Caco-2 (cell line): ENCODE data around the gene SERPINE1. TPM values are rescaled to one million over a fixed set of nuclear protein-coding genes. Genes with fewer than 3 reads are reported as not detected.
A peak's percentile ranks its signal among the peaks of the same experiment; 100 is the strongest.

Experiments used
- BruUV-seq: library from RNA; stranded (reverse); fragments of 400-500 nt; replicated peaks from 2 replicates; lab custom pipeline; 2021; lab: Mats Ljungman, UMichigan
- CTCF ChIA-PET: fragments of 300-600 bp; sonication (Branson Sonifier 250); formaldehyde crosslinking; loops from one replicate; lab custom pipeline; 2022; ENCODE audit warnings: antibody characterized with exemption; lab: Charles Lee
- POLR2A ChIA-PET: fragments of 300-600 bp; sonication (Branson Sonifier 250); formaldehyde crosslinking; loops from one replicate; lab custom pipeline; 2022; ENCODE audit warnings: antibody characterized with exemption; lab: Charles Lee
- DNase-seq, 2 experiments: peaks; one replicate each; pipeline versions ENCODE4 v3.0.0 to v3.0.0-alpha.2; 2020 to 2022
- H3K27me3 ChIP-seq: replicated peaks from 2 replicates; pipeline ENCODE4 v1.6.0; 2011; ENCODE audit warnings: low read length; ENCODE audit not compliant: control insufficient read depth, insufficient read depth
- H3K36me3 ChIP-seq: 2 replicates; pipeline ENCODE4 v1.5.1; 2011; ENCODE audit warnings: low read length; ENCODE audit not compliant: control insufficient read depth, insufficient read depth
- H3K4me1 ChIP-seq: fragments of 250-450 bp; sonication (Bioruptor Pico); 2 replicates; pipeline ENCODE4 v1.5.1; 2020; ENCODE audit warnings: mild to moderate bottlenecking
- H3K4me3 ChIP-seq: 2 replicates; pipeline ENCODE4 v1.5.1; 2011; ENCODE audit warnings: low read depth, mild to moderate bottlenecking, control low read depth, low read length
- H3K9me3 ChIP-seq: fragments of 250-450 bp; sonication (Bioruptor Pico); 2 replicates; pipeline ENCODE4 v1.5.1; 2020; ENCODE audit warnings: mild to moderate bottlenecking, moderate library complexity
- H3K27ac Mint-ChIP-seq: one replicate; pipeline ENCODE4 v1.8.0; 2022; ENCODE audit warnings: mixed read lengths; ENCODE audit not compliant: unreplicated experiment
- H3K27me3 Mint-ChIP-seq: one replicate; pipeline ENCODE4 v1.8.0; 2022; ENCODE audit warnings: mixed read lengths; ENCODE audit not compliant: insufficient read depth, unreplicated experiment
- H3K36me3 Mint-ChIP-seq: one replicate; pipeline ENCODE4 v1.8.0; 2022; ENCODE audit warnings: mild to moderate bottlenecking, mixed read lengths; ENCODE audit not compliant: insufficient read depth, unreplicated experiment
- H3K4me1 Mint-ChIP-seq: one replicate; pipeline ENCODE4 v1.8.0; 2022; ENCODE audit warnings: low read depth, mixed read lengths; ENCODE audit not compliant: unreplicated experiment
- H3K4me3 Mint-ChIP-seq: one replicate; pipeline ENCODE4 v1.8.0; 2022; ENCODE audit warnings: mild to moderate bottlenecking, moderate library complexity, mixed read lengths; ENCODE audit not compliant: unreplicated experiment
- H3K9me3 Mint-ChIP-seq: one replicate; pipeline ENCODE4 v1.8.0; 2022; ENCODE audit warnings: mixed read lengths; ENCODE audit not compliant: unreplicated experiment
- intact Hi-C: fragments of 100-400 bp; cut with micrococcal nuclease; formaldehyde crosslinking; loops from one replicate; pipeline ENCODE4 v1.10.0; 2022; ENCODE audit not compliant: unreplicated experiment
- total RNA-seq: library from RNA; stranded (reverse); gene quantifications from 2 replicates; pipeline ENCODE4 v1.2.3, GENCODE V29; 2022
- TF ChIP-seq, protein P1 (sequence below), 2 experiments: fragments of 200-600 bp in 1 of 2; IDR thresholded peaks; 1 replicate in 1 of 2; 2 replicates in 1 of 2; pipeline versions ENCODE4 v1.5.1 to v1.8.0; 2011 to 2022; ENCODE audit warnings: antibody characterized with exemption in 1 of 2, control low read depth in 1 of 2, inconsistent platforms in 1 of 2, low read depth in 1 of 2, low read length in 1 of 2, mild to moderate bottlenecking in 1 of 2, moderate library complexity in 1 of 2; ENCODE audit not compliant: insufficient read depth in 1 of 2, severe bottlenecking in 1 of 2, unreplicated experiment in 1 of 2

Gene SERPINE1
- total RNA-seq, 1 experiment from 2014 or later = 0.25 TPM

DNA sequence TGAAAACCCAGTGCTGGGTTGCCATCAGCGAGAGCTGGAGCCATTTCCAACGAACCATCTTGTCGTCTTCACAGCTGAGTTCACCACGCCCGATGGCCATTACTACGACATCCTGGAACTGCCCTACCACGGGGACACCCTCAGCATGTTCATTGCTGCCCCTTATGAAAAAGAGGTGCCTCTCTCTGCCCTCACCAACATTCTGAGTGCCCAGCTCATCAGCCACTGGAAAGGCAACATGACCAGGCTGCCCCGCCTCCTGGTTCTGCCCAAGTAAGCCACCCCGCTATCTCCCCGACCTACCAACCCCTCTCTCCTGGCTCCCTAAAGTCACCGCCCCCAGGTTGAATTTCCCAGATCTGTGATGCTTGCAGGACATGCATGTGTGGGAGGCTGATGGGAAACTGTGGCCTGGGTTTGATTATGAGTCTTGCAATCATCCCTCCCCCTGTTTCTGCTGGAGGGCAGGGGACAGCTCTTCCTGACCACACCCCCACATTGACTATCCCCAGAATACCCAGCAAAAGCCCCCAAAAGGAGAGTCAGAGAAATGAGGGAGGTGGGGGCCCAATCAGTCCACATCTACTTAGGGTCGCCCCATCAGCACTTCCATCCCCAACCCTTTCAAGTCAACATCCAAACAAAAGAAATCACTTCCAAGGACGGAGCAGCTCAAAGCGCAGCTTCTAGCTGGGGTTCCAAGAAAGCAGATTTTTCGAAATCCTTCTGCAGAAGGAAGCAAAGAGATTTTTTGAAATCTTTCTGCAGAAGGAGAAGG lies 6.9 kb downstream of the SERPINE1 start:
- peaks cover 3% of the 10 kb centered on the region for H3K27me3 Mint-ChIP-seq
- H3K4me3 ChIP-seq = no peak overlapping the region
- H3K4me1 ChIP-seq = peaks cover 5% of the 10 kb centered on the region; the same call in 1 of the 2 replicates
- no peaks in the 10 kb centered on the region for H3K9me3 ChIP-seq
- peaks cover 6% of the 10 kb centered on the region for H3K36me3 Mint-ChIP-seq
- no peak overlapping the region for H3K4me3 Mint-ChIP-seq
- H3K27ac Mint-ChIP-seq = no peak overlapping the region
- no peaks in the 10 kb centered on the region for H3K27me3 ChIP-seq
- BruUV-seq = no TSS peak
- intact Hi-C loops = no loop called here
- H3K9me3 Mint-ChIP-seq = no peaks in the 10 kb centered on the region
- peaks cover 4% of the 10 kb centered on the region for H3K4me1 Mint-ChIP-seq
- no peaks in the 10 kb centered on the region for H3K36me3 ChIP-seq
- TF ChIP-seq, protein P1, sequence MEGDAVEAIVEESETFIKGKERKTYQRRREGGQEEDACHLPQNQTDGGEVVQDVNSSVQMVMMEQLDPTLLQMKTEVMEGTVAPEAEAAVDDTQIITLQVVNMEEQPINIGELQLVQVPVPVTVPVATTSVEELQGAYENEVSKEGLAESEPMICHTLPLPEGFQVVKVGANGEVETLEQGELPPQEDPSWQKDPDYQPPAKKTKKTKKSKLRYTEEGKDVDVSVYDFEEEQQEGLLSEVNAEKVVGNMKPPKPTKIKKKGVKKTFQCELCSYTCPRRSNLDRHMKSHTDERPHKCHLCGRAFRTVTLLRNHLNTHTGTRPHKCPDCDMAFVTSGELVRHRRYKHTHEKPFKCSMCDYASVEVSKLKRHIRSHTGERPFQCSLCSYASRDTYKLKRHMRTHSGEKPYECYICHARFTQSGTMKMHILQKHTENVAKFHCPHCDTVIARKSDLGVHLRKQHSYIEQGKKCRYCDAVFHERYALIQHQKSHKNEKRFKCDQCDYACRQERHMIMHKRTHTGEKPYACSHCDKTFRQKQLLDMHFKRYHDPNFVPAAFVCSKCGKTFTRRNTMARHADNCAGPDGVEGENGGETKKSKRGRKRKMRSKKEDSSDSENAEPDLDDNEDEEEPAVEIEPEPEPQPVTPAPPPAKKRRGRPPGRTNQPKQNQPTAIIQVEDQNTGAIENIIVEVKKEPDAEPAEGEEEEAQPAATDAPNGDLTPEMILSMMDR (IDR thresholded peaks at IDR 0.05; ENCODE audit: insufficient read depth in 1 of 2, low read depth in 1 of 2, low read length in 1 of 2, severe bottlenecking in 1 of 2, unreplicated experiment in 1 of 2) = no peak
- CTCF ChIA-PET = no interaction called here
- DNase-seq = no peak
- POLR2A ChIA-PET = interaction anchor here (0.5 kb wide), 1 partner anchor 45 kb away, joined by 11 read pairs; no protein-coding TSS in a partner anchor

GRCh38 chr7:101134399-101134980 lies 7.6 kb downstream of the SERPINE1 start:
- peaks cover 9% of the 10 kb centered on the region; the same call in 1 of the 2 replicates for H3K4me1 ChIP-seq
- H3K27me3 ChIP-seq = no peaks in the 10 kb centered on the region
- intact Hi-C loops = no loop called here
- Mint-ChIP-seq H3K36me3 (peaks cover 6% of the 10 kb centered on the region), H3K27ac (no peak overlapping the region), H3K4me3 (no peak overlapping the region), H3K27me3 (peaks cover 3% of the 10 kb centered on the region), H3K9me3 (no peaks in the 10 kb centered on the region), H3K4me1 (peaks cover 4% of the 10 kb centered on the region)
- CTCF ChIA-PET = no interaction called here
- POLR2A ChIA-PET = interaction anchor here (0.7 kb wide), 1 partner anchor 12 kb away, joined by 3 read pairs; no protein-coding TSS in a partner anchor
- H3K4me3 ChIP-seq = no peak overlapping the region
- H3K9me3 ChIP-seq = no peaks in the 10 kb centered on the region
- DNase-seq = no peak
- TF ChIP-seq, protein P1 (IDR thresholded peaks at IDR 0.05; ENCODE audit: insufficient read depth in 1 of 2, low read depth in 1 of 2, low read length in 1 of 2, severe bottlenecking in 1 of 2, unreplicated experiment in 1 of 2) = no peak
- no TSS peak for BruUV-seq
- H3K36me3 ChIP-seq = no peaks in the 10 kb centered on the region

DNA sequence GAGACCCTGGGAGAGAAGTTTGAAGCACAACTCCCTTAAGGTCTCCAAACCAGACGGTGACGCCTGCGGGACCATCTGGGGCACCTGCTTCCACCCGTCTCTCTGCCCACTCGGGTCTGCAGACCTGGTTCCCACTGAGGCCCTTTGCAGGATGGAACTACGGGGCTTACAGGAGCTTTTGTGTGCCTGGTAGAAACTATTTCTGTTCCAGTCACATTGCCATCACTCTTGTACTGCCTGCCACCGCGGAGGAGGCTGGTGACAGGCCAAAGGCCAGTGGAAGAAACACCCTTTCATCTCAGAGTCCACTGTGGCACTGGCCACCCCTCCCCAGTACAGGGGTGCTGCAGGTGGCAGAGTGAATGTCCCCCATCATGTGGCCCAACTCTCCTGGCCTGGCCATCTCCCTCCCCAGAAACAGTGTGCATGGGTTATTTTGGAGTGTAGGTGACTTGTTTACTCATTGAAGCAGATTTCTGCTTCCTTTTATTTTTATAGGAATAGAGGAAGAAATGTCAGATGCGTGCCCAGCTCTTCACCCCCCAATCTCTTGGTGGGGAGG lies 10.8 kb downstream of the SERPINE1 start:
- Mint-ChIP-seq H3K27ac (peak overlapping the region; percentile 88), H3K4me1 (peaks cover 4% of the 10 kb centered on the region), H3K9me3 (no peaks in the 10 kb centered on the region), H3K27me3 (peaks cover 3% of the 10 kb centered on the region), H3K4me3 (peak overlapping the region; percentile 76), H3K36me3 (peaks cover 6% of the 10 kb centered on the region)
- Histone ChIP-seq H3K9me3 (no peaks in the 10 kb centered on the region), H3K4me1 (peaks cover 9% of the 10 kb centered on the region; the same call in 1 of the 2 replicates), H3K36me3 (no peaks in the 10 kb centered on the region), H3K27me3 (no peaks in the 10 kb centered on the region), H3K4me3 (no peak overlapping the region)
- CTCF ChIA-PET = interaction anchor here (1.0 to 1.6 kb wide), 5 partner anchors 11 to 81 kb away, joined by 3 to 6 read pairs (median 4); partner anchors contain the start of gene ZNHIT1
- no TSS peak for BruUV-seq
- intact Hi-C loops = loop anchor here (1.0 to 2.0 kb wide), 2 partner anchors 43 to 52 kb away; partner anchors contain the start of gene TRIM56
- DNase-seq = no peak
- TF ChIP-seq, protein P1 (IDR thresholded peaks at IDR 0.05; ENCODE audit: insufficient read depth in 1 of 2, low read depth in 1 of 2, low read length in 1 of 2, severe bottlenecking in 1 of 2, unreplicated experiment in 1 of 2) = no peak
- POLR2A ChIA-PET = no interaction called here
